ENCODE results near the gene CASP2.

Gene CASP2

DNA sequence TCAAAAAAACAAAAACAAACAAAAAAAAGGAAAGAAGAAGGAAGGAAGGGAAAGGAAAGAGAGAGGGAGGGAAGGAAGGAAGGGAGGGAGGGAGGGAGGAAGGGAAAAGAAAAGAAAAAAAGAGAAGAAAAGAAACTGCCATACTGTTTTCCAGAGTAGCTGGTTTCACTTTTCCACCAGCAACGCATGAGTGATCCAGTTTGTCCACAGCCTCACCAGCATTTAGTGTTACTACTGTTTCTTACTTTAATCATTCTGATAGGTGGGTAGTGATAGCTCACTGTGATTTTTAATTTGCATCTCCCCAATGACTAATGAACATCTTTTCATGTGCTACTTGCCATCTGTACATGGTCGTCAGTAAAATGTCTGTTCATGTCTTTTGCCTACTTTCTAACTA lies 15.3 kb upstream of the CASP2 start:
- Histone ChIP-seq H3K27me3 (ENCODE audit: insufficient read depth, low read length) (no peaks in the 10 kb centered on the region), H3K79me2 (ENCODE audit: insufficient read depth, low read length) (no peaks in the 10 kb centered on the region), H3K9ac (ENCODE audit: low read length) (no peak overlapping the region), H2AFZ (ENCODE audit: low read length) (no peak overlapping the region), H3F3A (ENCODE audit: insufficient read depth, low read length) (no peaks in the 10 kb centered on the region), H4K20me1 (ENCODE audit: insufficient read depth, low read length) (no peaks in the 10 kb centered on the region), H3K36me3 (ENCODE audit: insufficient read depth, low read length) (peaks cover 23% of the 10 kb centered on the region), H3K4me1 (ENCODE audit: insufficient read depth, low read length, severe bottlenecking) (no peaks in the 10 kb centered on the region), H3K27ac (ENCODE audit: low read depth, low read length, poor library complexity, severe bottlenecking) (no peak overlapping the region), H3K4me2 (ENCODE audit: low read length) (no peak overlapping the region), H3K9me2 (ENCODE audit: low read depth, low read length) (no peaks in the 10 kb centered on the region), H3K9me3 (ENCODE audit: low read length) (no peaks in the 10 kb centered on the region), H3K4me3 (ENCODE audit: low read depth, low read length, poor library complexity, severe bottlenecking) (no peak overlapping the region)
- TF ChIP-seq CTCF (IDR thresholded peaks at IDR 0.05; ENCODE audit: low read length) (no peak), EZH2 (IDR thresholded peaks at IDR 0.05; ENCODE audit: borderline replicate concordance, low read length) (no peak)

GRCh38 chr7:143279186-143280098 lies 8.7 kb upstream of the CASP2 start:
- Histone ChIP-seq H3K79me2 (ENCODE audit: insufficient read depth, low read length) (no peaks in the 10 kb centered on the region), H3F3A (ENCODE audit: insufficient read depth, low read length) (no peaks in the 10 kb centered on the region), H3K27me3 (ENCODE audit: insufficient read depth, low read length) (no peaks in the 10 kb centered on the region), H3K4me3 (ENCODE audit: low read depth, low read length, poor library complexity, severe bottlenecking) (no peak overlapping the region), H3K9ac (ENCODE audit: low read length) (no peak overlapping the region), H3K9me2 (ENCODE audit: low read depth, low read length) (no peaks in the 10 kb centered on the region), H3K9me3 (ENCODE audit: low read length) (no peaks in the 10 kb centered on the region), H3K27ac (ENCODE audit: low read depth, low read length, poor library complexity, severe bottlenecking) (no peak overlapping the region), H3K36me3 (ENCODE audit: insufficient read depth, low read length) (no peaks in the 10 kb centered on the region), H3K4me2 (ENCODE audit: low read length) (no peak overlapping the region), H4K20me1 (ENCODE audit: insufficient read depth, low read length) (no peaks in the 10 kb centered on the region), H3K4me1 (ENCODE audit: insufficient read depth, low read length, severe bottlenecking) (peaks cover 8% of the 10 kb centered on the region), H2AFZ (ENCODE audit: low read length) (no peak overlapping the region)
- TF ChIP-seq EZH2 (IDR thresholded peaks at IDR 0.05; ENCODE audit: borderline replicate concordance, low read length) = no peak
- TF ChIP-seq CTCF (IDR thresholded peaks at IDR 0.05; ENCODE audit: low read length) = no peak

GRCh38 chr7:143280160-143280559 lies 8.0 kb upstream of the CASP2 start:
- Histone ChIP-seq H3K27ac (ENCODE audit: low read depth, low read length, poor library complexity, severe bottlenecking) (no peak overlapping the region), H3K36me3 (ENCODE audit: insufficient read depth, low read length) (no peaks in the 10 kb centered on the region), H2AFZ (ENCODE audit: low read length) (no peak overlapping the region), H3K9me2 (ENCODE audit: low read depth, low read length) (no peaks in the 10 kb centered on the region), H3K9ac (ENCODE audit: low read length) (no peak overlapping the region), H3K27me3 (ENCODE audit: insufficient read depth, low read length) (no peaks in the 10 kb centered on the region), H3K9me3 (ENCODE audit: low read length) (no peaks in the 10 kb centered on the region), H4K20me1 (ENCODE audit: insufficient read depth, low read length) (no peaks in the 10 kb centered on the region), H3F3A (ENCODE audit: insufficient read depth, low read length) (no peaks in the 10 kb centered on the region), H3K4me2 (ENCODE audit: low read length) (no peak overlapping the region), H3K4me1 (ENCODE audit: insufficient read depth, low read length, severe bottlenecking) (peaks cover 8% of the 10 kb centered on the region), H3K4me3 (ENCODE audit: low read depth, low read length, poor library complexity, severe bottlenecking) (no peak overlapping the region), H3K79me2 (ENCODE audit: insufficient read depth, low read length) (no peaks in the 10 kb centered on the region)
- TF ChIP-seq EZH2 (IDR thresholded peaks at IDR 0.05; ENCODE audit: borderline replicate concordance, low read length) (no peak), CTCF (IDR thresholded peaks at IDR 0.05; ENCODE audit: low read length) (no peak)
